Liver (tissue), 9 donors: ENCODE measurements around the gene GSX2. TPM values are rescaled to one million over a fixed set of nuclear protein-coding genes. Genes with fewer than 3 reads are reported as not detected.

ENCODE experiments used
- DNase-seq: peaks from one replicate; pipeline ENCODE4 v3.0.0-alpha.2; 2017; ENCODE audit warnings: low spot score
- H3K27ac ChIP-seq, 2 donors: one replicate each; pipeline ENCODE4 v1.7.0; 2013; ENCODE audit warnings: inconsistent platforms in 2 of 2, low read length in 2 of 2, control low read depth in 1 of 2, low read depth in 1 of 2, mild to moderate bottlenecking in 1 of 2
- H3K27me3 ChIP-seq, 4 donors: one replicate each; pipeline versions ENCODE4 v1.6.1 to v1.7.0; 2013; ENCODE audit warnings: low read length in 3 of 4, inconsistent platforms in 1 of 4, mild to moderate bottlenecking in 1 of 4, moderate library complexity in 1 of 4; ENCODE audit not compliant: control insufficient read depth in 4 of 4, insufficient read depth in 4 of 4
- H3K36me3 ChIP-seq, 4 donors: one replicate each; pipeline versions ENCODE4 v1.6.1 to v1.7.0; 2013; ENCODE audit warnings: low read length in 3 of 4, mild to moderate bottlenecking in 3 of 4, low read depth in 1 of 4, moderate library complexity in 1 of 4; ENCODE audit not compliant: control insufficient read depth in 4 of 4, insufficient read depth in 3 of 4
- H3K4me1 ChIP-seq, 4 donors: one replicate each; pipeline versions ENCODE4 v1.6.1 to v1.7.0; 2013; ENCODE audit warnings: low read length in 3 of 4, mild to moderate bottlenecking in 3 of 4, moderate library complexity in 1 of 4; ENCODE audit not compliant: control insufficient read depth in 4 of 4, insufficient read depth in 4 of 4
- H3K4me3 ChIP-seq, 3 donors: one replicate each; pipeline versions ENCODE4 v1.6.1 to v1.7.0; 2013; ENCODE audit warnings: low read length in 3 of 3, control low read depth in 1 of 3, low read depth in 1 of 3, mild to moderate bottlenecking in 1 of 3
- H3K9ac ChIP-seq, 2 donors: one replicate each; pipeline ENCODE4 v1.7.0; 2013; ENCODE audit warnings: low read length in 2 of 2, mild to moderate bottlenecking in 2 of 2, moderate library complexity in 2 of 2, control low read depth in 1 of 2, low read depth in 1 of 2
- H3K9me3 ChIP-seq, 4 donors: one replicate each; pipeline versions ENCODE4 v1.6.1 to v1.7.0; 2013; ENCODE audit warnings: low read length in 3 of 4; ENCODE audit not compliant: control insufficient read depth in 4 of 4
- EGR1 ChIP-seq, 2 donors: IDR thresholded peaks; 2 replicates each; pipeline ENCODE4 v1.6.1; 2016 to 2018; ENCODE audit warnings: antibody characterized with exemption in 2 of 2, low read depth in 2 of 2
- FOXA1 ChIP-seq: IDR thresholded peaks from 2 replicates; pipeline ENCODE4 v1.6.1; 2016; ENCODE audit warnings: antibody characterized with exemption
- GABPA ChIP-seq, 2 donors: IDR thresholded peaks in 1 of 2; conservative IDR thresholded peaks in 1 of 2; 2 replicates each; pipeline ENCODE4 v1.6.1; 2016; ENCODE audit warnings: antibody characterized with exemption in 2 of 2, mild to moderate bottlenecking in 1 of 2, moderate library complexity in 1 of 2
- HNF4A ChIP-seq, 2 donors: conservative IDR thresholded peaks; 2 replicates each; pipeline ENCODE4 v1.6.1; 2016; ENCODE audit warnings: antibody characterized with exemption in 2 of 2, mild to moderate bottlenecking in 2 of 2
- JUND ChIP-seq, 2 donors: IDR thresholded peaks; 2 replicates each; pipeline ENCODE4 v1.6.1; 2016; ENCODE audit warnings: antibody characterized with exemption in 2 of 2
- NR2F2 ChIP-seq: IDR thresholded peaks from 2 replicates; pipeline ENCODE4 v1.6.1; 2016; ENCODE audit warnings: antibody characterized with exemption
- RAD21 ChIP-seq, 2 donors: IDR thresholded peaks; 2 replicates each; pipeline ENCODE4 v1.6.1; 2016; ENCODE audit warnings: antibody characterized with exemption in 2 of 2, mild to moderate bottlenecking in 2 of 2
- RXRA ChIP-seq, 2 donors: IDR thresholded peaks; 2 replicates each; pipeline ENCODE4 v1.6.1; 2017 to 2018; ENCODE audit warnings: antibody characterized with exemption in 2 of 2, mild to moderate bottlenecking in 1 of 2
- SP1 ChIP-seq: IDR thresholded peaks from 2 replicates; pipeline ENCODE4 v1.6.1; 2018; ENCODE audit warnings: antibody characterized with exemption, mild to moderate bottlenecking
- TAF1 ChIP-seq: conservative IDR thresholded peaks from 2 replicates; pipeline ENCODE4 v1.6.1; 2016; ENCODE audit warnings: antibody characterized with exemption, mild to moderate bottlenecking
- YY1 ChIP-seq: IDR thresholded peaks from 2 replicates; pipeline ENCODE4 v1.6.1; 2016; ENCODE audit warnings: antibody characterized with exemption, mild to moderate bottlenecking
- WGBS: extraction: QIAGEN DNeasy Blood & Tissue Kit; methylation state at CpG from one replicate; pipeline ENCODE4 v1.1.7; 2013; 5-methylcytosine and 5-hydroxymethylcytosine counted together
- polyA plus RNA-seq, 2 donors: library from polyadenylated mRNA; stranded (reverse) in 1 of 2; unstranded in 1 of 2; fragments of 200-250 nt in 1 of 2; fragments of >200 nt in 1 of 2; fragmentation: Nextera tagmentation in 1 of 2; extraction: Ambion mirVana in 1 of 2; gene quantifications; one replicate each; pipeline versions ENCODE4 v1.2.1 to v1.2.3, GENCODE V29; 2013 to 2015
- total RNA-seq, 2 donors: library from RNA; depleted of rRNA; stranded (reverse); fragments of >200 nt; gene quantifications; one replicate each; pipeline ENCODE4 v1.2.3, GENCODE V29; 2014
- TF ChIP-seq, protein P1 (sequence below): IDR thresholded peaks from 2 replicates; pipeline ENCODE4 v1.6.1; 2016; ENCODE audit warnings: antibody characterized with exemption
- TF ChIP-seq, protein P2 (sequence below): IDR thresholded peaks from 2 replicates; pipeline ENCODE4 v1.6.1; 2016; ENCODE audit warnings: antibody characterized with exemption
- TF ChIP-seq, protein P3 (sequence below): IDR thresholded peaks from 2 replicates; pipeline ENCODE4 v1.6.1; 2016; ENCODE audit warnings: antibody characterized with exemption, mild to moderate bottlenecking
- TF ChIP-seq, protein P4 (sequence below): fragments of 150-350 bp; IDR thresholded peaks from 2 replicates; pipeline ENCODE4 v1.5.1; 2017; ENCODE audit warnings: improper control_type of control experiment, low read depth, low read length; ENCODE audit not compliant: missing input control
- donor health status: healthy.
- donor health status: healthy.
- donor health status: healthy.
- donor health status: healthy.
- donor health status: healthy.

GSX2 gene
- total and polyA plus RNA-seq, 4 donors = not detected

GRCh38 chr4:54101190-54102041 lies 1.5 kb downstream of the GSX2 start:
- no peak for DNase-seq
- Histone ChIP-seq H3K36me3 (no peaks in the 10 kb centered on the region), H3K9ac (no peak overlapping the region), H3K4me1 (peaks cover 13 to 42% (median 32%) of the 10 kb centered on the region in 4 donors), H3K27me3 (peaks cover 2 to 28% (median 10%) of the 10 kb centered on the region in 4 donors), H3K27ac (no peak overlapping the region), H3K9me3 (no peaks in the 10 kb centered on the region), H3K4me3 (peak overlapping the region in 1 of 3 donors; percentile 44)
- TF ChIP-seq GABPA (IDR thresholded peaks at IDR 0.05 in 1 of 2, conservative IDR thresholded peaks at IDR 0.05 in 1 of 2) (no peak), HNF4A (conservative IDR thresholded peaks at IDR 0.05) (no peak), JUND (IDR thresholded peaks at IDR 0.05) (no peak), FOXA1 (no peak), RAD21 (IDR thresholded peaks at IDR 0.05) (no peak), TAF1 (no peak), YY1 (no peak), NR2F2 (no peak), EGR1 (IDR thresholded peaks at IDR 0.05; ENCODE audit: low read depth in 2 of 2) (no peak), SP1 (no peak), RXRA (IDR thresholded peaks at IDR 0.05) (no peak)
- TF ChIP-seq, protein P1, sequence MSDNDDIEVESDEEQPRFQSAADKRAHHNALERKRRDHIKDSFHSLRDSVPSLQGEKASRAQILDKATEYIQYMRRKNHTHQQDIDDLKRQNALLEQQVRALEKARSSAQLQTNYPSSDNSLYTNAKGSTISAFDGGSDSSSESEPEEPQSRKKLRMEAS = no peak
- TF ChIP-seq, protein P2, sequence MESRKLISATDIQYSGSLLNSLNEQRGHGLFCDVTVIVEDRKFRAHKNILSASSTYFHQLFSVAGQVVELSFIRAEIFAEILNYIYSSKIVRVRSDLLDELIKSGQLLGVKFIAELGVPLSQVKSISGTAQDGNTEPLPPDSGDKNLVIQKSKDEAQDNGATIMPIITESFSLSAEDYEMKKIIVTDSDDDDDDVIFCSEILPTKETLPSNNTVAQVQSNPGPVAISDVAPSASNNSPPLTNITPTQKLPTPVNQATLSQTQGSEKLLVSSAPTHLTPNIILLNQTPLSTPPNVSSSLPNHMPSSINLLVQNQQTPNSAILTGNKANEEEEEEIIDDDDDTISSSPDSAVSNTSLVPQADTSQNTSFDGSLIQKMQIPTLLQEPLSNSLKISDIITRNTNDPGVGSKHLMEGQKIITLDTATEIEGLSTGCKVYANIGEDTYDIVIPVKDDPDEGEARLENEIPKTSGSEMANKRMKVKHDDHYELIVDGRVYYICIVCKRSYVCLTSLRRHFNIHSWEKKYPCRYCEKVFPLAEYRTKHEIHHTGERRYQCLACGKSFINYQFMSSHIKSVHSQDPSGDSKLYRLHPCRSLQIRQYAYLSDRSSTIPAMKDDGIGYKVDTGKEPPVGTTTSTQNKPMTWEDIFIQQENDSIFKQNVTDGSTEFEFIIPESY = no peak
- TF ChIP-seq, protein P3, sequence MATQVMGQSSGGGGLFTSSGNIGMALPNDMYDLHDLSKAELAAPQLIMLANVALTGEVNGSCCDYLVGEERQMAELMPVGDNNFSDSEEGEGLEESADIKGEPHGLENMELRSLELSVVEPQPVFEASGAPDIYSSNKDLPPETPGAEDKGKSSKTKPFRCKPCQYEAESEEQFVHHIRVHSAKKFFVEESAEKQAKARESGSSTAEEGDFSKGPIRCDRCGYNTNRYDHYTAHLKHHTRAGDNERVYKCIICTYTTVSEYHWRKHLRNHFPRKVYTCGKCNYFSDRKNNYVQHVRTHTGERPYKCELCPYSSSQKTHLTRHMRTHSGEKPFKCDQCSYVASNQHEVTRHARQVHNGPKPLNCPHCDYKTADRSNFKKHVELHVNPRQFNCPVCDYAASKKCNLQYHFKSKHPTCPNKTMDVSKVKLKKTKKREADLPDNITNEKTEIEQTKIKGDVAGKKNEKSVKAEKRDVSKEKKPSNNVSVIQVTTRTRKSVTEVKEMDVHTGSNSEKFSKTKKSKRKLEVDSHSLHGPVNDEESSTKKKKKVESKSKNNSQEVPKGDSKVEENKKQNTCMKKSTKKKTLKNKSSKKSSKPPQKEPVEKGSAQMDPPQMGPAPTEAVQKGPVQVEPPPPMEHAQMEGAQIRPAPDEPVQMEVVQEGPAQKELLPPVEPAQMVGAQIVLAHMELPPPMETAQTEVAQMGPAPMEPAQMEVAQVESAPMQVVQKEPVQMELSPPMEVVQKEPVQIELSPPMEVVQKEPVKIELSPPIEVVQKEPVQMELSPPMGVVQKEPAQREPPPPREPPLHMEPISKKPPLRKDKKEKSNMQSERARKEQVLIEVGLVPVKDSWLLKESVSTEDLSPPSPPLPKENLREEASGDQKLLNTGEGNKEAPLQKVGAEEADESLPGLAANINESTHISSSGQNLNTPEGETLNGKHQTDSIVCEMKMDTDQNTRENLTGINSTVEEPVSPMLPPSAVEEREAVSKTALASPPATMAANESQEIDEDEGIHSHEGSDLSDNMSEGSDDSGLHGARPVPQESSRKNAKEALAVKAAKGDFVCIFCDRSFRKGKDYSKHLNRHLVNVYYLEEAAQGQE = no peak
- TF ChIP-seq, protein P4, sequence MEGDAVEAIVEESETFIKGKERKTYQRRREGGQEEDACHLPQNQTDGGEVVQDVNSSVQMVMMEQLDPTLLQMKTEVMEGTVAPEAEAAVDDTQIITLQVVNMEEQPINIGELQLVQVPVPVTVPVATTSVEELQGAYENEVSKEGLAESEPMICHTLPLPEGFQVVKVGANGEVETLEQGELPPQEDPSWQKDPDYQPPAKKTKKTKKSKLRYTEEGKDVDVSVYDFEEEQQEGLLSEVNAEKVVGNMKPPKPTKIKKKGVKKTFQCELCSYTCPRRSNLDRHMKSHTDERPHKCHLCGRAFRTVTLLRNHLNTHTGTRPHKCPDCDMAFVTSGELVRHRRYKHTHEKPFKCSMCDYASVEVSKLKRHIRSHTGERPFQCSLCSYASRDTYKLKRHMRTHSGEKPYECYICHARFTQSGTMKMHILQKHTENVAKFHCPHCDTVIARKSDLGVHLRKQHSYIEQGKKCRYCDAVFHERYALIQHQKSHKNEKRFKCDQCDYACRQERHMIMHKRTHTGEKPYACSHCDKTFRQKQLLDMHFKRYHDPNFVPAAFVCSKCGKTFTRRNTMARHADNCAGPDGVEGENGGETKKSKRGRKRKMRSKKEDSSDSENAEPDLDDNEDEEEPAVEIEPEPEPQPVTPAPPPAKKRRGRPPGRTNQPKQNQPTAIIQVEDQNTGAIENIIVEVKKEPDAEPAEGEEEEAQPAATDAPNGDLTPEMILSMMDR = no peak
- WGBS = 8% methylated on average over 50 of the region's 50 CpGs
